ENCODE measurements around the gene CTH.
"Not testable (repeated sequence)": the region's sequence is repeated elsewhere in the genome, so short reads cannot be mapped to it uniquely, and the experiment has no call there.

Gene CTH

DNA sequence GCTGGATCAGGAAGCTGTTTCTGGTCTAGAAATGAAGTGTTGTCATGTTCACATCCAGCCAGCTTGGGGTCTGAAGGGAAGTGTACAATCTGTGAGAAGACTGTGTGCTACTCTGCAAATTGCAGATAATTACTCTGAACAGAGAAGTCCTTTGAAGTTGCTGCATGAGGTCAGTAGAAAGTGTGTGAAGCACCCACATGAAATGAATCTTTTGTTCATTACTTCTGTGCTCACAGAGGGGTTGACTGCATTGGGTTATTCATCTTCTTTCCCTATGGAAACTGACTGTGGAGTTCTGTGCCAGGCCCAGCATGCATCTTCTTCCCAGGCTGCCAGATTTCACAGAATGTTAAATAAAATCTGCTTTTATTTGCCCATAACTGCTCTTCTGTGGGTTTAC is 47.1 kb downstream of the CTH start:
- no peak overlapping the region for H3K4me3 ChIP-seq (ENCODE audit: low read length)
- TF ChIP-seq CTCF (conservative IDR thresholded peaks at IDR 0.05; ENCODE audit: low read depth, low read length): no peak
- DNase-seq (ENCODE audit: low read depth): no peak

DNA sequence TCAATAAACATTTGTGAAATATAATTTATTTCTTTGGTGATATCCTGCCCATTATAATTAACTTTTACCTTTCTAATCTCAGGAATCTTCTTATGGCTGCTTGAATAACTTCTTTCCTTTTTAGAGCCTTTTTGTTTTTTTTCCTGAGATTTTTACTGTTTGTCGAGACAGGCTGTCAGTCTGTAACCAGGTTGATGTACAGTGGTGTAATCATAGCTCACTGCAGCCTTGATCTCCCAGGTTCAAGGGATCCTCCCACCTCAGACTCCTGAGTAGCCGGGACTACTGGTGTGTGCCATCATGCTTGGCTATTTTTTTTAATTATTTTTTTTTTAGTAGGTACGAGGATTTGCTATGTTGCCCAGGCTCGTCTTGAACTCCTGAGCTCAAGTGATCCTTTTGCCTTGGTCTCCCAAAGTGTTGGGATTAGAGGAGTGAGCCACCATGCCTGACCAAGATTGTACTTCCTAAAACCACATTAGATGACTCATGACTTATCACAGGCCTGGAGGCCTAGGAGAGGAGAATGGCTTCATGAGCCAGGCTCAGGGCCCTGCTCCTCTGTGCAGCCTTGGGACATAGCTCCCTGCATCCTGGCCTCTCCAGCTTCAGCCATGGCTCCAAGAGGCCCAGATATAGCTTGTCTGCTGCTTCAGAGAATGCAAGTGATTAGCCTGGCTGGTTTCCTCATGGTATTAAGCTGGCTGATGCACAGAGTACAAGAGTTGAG is 48.6 kb downstream of the CTH start:
- DNase-seq (ENCODE audit: low read depth): no peak
- H3K4me3 ChIP-seq (ENCODE audit: low read length): no peak overlapping the region
- no peak for TF ChIP-seq CTCF (conservative IDR thresholded peaks at IDR 0.05; ENCODE audit: low read depth, low read length)

- not testable (repeated sequence) for H3K4me3 ChIP-seq (ENCODE audit: low read length); DNase-seq (ENCODE audit: low read depth)
Observed at GRCh38 chr1:70460740-70461713, 50.0 kb downstream of the CTH start.

DNA sequence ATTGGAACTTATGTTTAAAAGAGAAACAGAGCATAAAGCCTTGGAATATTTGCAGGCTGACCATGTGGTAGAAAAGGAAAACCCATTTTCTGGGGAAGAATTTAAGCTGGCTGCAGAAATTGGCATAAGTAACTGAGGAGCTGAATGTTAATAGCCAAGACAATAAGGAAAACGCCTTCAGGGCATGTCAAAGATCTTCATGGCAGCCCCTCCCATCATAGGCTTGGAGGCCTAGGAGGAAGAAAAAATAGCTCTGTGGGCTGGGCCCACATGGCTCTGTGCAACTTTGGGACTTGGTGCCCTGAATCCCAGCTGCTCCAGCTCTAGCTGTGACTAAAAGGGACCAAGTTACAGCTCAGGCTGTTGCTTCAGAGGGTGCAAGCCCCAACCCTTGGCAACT is 51.5 kb downstream of the CTH start:
- no peak for TF ChIP-seq CTCF (conservative IDR thresholded peaks at IDR 0.05; ENCODE audit: low read depth, low read length)
- H3K4me3 ChIP-seq (ENCODE audit: low read length): no peak overlapping the region
- DNase-seq (ENCODE audit: low read depth): no peak

- TF ChIP-seq CTCF (conservative IDR thresholded peaks at IDR 0.05; ENCODE audit: low read depth, low read length): no peak
- H3K4me3 ChIP-seq (ENCODE audit: low read length): no peak overlapping the region
- DNase-seq (ENCODE audit: low read depth): no peak
Observed at GRCh38 chr1:70465911-70466310, 54.8 kb downstream of the CTH start.

DNA sequence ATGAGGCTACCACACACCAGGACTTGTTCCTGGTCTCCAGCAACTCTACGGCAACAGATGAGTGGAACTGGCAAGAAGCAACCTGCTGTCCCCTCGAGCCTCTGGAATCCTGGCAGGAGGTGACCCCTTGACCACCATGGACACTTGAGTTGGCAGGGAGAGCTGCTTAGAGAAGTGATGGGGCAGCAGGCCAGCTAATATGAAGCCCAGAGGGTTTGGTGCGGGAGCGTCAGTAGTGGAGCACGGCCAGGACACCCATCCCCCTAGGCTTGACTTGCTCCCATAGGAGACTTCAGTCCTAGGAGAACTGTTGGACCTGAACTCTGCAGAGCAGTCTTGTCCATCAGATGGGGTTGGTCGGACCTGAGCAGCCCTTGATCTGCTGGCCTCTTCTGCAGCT is 56.5 kb downstream of the CTH start:
- no peak overlapping the region for H3K4me3 ChIP-seq (ENCODE audit: low read length)
- no peak for TF ChIP-seq CTCF (conservative IDR thresholded peaks at IDR 0.05; ENCODE audit: low read depth, low read length)
- no peak for DNase-seq (ENCODE audit: low read depth)

GRCh38 chr1:70468180-70468579 is 57.1 kb downstream of the CTH start:
- no peak for TF ChIP-seq CTCF (conservative IDR thresholded peaks at IDR 0.05; ENCODE audit: low read depth, low read length)
- H3K4me3 ChIP-seq (ENCODE audit: low read length): no peak overlapping the region
- DNase-seq (ENCODE audit: low read depth): no peak

- not testable (repeated sequence) for H3K4me3 ChIP-seq (ENCODE audit: low read length)
Observed at GRCh38 chr1:70469184-70469583, 58.1 kb downstream of the CTH start.

More at GRCh38 chr1:70469184-70469583, 58.1 kb downstream of the CTH start:
- DNase-seq (ENCODE audit: low read depth): not testable (repeated sequence)

Measured in retinal pigment epithelial cell (primary cell).